NCI-H1930 (cell line): ENCODE results near the gene DNAJC18.

Experiments used
- DNase-seq, 2 experiments: peaks; one replicate each; lab custom pipeline; 2025; lab: John Stamatoyannopoulos, UW

The DNAJC18 gene

DNA sequence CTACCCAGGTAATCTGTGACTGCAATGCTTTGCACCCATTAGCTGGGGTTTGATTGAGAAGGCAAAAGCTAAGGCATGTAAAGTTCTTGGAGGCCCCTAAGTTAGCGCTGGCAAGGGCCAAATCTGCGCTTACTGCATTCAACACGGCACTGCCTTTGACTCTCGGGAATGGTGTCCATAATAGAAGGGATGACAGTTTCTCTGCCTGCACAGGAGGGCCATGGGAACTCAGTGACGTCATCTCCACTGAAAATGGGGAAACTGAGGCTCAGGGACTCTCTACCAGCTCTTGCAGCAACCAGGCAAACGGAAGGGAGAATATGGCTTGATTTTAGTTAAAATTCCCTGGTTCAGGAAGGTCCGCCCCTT is 35.9 kb downstream of the DNAJC18 start:
- DNase-seq, result no peak

DNA sequence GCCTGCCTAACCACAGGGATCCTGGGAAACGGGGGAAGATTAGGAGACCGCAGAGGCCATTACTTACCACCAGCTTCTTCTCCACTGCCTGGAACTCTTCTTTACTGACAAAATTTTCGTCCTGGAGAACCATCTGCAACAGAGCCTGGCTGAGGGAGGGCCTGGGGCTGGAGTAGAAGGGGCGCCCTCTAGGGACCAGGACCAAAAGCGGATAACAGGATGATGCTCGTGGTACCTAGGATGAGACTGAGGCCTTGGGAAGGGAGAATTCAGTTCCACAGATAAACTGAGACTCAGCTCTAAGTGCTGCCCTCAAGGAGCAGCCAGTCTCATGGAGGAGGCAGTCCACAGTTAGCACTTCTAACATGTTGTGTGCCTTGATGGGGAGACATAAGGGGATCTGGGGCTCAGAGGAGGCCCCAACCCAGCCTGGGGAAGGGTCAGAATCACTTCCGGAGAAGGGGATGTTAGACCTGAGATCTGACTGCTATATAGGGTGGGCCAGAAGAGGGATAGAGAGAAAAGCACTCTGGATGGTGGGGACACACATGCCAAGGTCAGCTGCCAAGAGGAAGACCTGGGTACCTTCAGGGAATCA is 36.7 kb downstream of the DNAJC18 start:
- no peak for DNase-seq

DNA sequence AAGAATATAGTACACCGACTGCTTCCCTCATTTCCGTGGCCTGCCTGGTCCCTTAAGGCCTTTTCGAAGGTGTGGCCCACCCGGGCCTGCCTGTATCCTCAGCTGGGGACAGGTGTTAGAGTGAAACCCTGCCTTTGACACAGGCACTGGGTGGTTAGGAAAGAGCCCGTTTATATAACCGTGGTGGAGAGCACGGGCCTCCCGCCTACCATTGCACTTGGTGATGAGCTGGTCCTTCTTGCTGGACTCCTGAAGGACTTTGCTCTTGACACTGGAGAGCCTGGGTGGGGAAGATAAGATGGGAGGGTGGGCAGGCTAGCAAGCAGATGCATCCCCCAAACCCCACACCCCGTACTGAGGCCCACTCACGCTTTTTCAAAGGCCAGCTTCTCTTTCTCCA is 37.8 kb downstream of the DNAJC18 start:
- DNase-seq, result no peak

DNA sequence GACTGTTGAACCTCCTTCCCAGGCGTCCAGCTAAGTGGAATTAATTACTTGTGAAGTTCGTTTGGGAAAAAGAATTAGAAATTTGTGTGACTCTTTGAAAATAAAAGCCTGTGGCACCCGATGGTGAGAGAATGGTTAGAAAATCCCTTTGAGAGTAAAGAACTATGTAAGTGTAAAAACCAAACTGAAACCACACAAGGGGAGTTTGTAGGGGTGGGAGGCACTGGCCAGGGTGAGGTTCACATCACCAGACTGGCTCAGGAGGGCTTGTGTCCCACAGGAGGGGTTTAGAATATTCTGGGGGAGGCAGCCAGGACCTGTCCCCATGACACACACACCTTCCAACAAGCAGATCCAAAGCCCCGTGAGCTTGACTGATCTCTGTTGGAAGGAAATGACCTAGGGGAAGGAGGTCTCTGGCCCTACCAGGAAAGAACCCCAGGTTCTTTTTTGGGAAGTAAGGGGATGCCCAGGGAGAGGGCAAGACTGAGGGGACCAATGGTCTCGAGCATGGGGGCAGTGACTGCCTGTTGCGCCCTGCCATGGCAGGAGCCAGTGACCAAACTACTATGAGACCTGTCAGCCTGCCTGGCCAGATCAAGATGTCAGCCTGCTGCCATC is 39.7 kb downstream of the DNAJC18 start:
- DNase-seq, result no peak

DNA sequence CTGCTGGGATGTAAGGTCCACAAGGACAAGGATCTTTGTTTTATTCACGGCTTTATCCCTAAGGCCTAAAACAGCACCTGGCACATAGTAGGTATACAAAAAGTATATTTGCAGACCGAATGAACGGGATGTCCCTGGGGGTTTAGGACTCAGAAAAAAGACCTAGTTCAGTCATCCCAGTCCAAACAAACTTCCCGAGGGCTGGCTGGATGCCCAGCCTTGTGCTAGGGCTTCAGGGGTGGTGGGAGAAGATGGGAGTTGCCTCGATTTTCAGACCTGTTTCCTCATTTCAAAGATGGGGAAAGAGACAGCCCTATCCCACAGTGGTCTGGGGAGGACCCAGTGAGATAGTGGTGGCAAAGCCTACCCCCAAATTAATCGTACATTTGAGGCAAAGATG is 41.4 kb downstream of the DNAJC18 start:
- DNase-seq, result no peak

DNA sequence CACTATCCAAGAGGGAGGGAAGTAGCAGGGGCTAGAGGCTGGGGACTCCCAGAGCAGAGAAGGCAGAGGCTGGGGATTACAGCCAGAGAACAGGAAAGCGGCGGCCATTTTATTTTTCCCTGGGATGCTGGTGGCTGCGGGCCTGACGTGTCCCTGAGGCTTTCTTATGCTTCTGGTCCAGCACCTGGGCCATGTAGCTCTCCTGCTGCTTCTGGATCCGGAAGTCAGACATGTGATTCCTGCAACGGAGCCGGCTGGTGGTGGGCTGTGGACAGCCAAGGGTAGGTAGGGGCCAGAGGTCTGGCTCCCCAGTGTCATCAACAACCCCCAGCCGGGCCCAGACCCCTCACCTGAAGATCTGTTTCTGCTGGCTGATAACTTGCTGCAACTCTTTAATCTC is 42.6 kb downstream of the DNAJC18 start:
- DNase-seq, result no peak

DNA sequence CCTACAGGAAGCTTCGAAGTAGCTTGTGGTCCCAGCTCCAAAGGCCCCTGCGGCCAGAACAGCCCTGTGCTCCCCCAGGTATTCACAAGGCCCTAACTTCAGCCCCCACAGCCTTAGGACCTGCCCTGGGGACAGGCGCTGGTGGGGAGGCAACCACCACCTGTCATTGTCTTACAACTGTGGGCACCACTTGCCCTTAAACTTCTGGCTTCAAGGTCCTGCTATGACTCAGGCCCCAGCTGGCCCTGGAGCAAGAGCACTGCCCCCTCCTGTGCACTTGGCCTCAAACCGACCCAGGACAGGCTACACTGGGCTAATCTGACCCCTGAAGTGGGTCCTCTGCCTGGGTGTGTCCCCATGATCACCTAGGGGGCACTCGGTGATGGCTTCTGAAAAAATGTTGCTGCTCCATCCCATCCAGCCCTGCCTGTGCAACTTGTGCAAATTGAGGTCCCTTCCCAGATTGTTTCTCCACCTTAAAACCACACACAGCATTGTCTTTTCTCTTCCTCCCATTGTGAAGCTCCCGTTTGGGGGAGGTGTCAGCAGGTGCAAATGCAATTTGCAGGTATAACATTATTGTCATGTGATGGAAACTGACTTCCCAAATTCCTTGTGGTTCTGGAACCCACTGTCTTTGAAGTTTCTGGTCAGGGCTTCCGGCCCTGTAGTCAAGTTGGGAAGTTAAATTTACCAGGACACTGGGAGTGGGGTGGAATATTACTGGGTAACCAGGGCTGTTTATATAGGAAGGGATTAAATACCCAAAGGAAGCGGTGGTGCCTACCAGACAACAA is 43.3 kb downstream of the DNAJC18 start:
- DNase-seq, result no peak

DNA sequence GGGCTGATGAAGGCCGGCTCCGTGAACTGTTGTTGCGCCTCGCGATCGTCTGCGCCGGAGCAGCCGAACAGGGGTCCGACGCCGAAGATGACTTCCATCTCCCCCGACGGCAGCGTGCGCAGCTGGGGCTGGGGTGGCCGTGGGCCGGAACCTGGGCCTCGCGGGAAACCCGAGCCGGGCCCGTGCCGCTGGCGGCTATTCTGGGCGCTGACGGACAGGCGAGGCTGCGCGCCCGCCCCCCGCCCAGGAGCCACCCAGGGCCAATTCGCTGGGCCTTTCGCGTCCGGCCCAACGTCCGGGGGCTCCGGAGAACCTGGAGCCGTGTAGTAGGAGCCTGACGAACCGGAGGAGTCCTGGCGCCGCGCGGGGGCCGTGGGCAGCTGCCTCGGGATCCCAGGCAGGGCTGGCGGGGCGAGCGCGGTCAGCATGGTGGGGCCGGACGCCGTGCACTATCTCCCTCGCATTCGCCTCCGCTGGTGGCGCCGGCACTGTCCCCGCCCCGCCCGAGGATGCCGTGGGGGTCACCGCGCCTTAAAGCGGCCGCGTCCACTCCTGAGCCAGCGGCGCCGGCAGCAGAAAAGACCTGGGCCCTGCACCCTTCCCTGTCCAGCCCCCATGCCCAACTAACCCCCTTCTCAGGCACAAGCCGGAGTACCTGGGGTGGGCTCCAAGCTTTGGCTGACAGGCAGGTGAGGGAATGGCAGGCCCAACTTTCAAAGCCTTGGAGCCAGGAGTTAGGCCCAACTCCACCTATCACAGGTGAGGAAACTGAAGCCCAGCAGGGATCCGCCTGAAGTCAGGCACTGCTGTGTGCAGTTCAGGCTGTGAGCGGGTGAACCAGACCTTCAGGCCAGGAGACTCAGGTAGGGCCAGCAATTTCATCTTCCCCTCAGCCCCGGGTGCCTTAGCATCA is 44.4 kb downstream of the DNAJC18 start, which contains the start of gene PROB1:
PROB1 (minus strand) TSS at position 451 of the 913 bp plus-strand sequence; CDS start at position 428, 23 bp downstream.
- DNase-seq, result no peak

DNA sequence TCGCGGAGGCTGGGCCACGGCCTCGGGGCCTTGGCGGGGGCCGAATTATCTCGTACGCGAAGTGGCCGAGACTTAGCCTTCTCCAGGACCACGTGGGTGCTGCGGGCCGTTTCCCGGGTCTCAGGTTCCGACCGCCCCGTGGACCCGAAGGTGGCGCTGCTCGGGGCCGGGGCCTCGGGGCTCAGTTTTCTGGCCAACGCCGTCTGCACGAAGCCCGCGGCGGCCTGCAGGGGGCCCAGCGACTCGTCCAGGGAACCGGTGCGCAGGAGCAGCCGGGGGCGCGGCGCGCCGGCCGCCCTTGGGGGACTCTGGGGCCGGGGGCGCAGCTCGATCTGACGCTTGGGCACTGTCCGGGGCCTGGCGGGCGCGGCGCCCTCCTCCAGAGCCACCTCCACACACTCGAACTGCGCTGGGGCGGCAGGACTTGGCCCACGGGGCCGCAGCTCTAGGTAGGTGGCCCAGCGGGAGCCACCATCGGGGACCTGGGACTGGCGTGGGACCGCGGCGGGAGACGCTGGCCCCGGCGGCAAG is 45.1 kb downstream of the DNAJC18 start:
- peak in 1 of 2 experiments; percentile 19 for DNase-seq

DNA sequence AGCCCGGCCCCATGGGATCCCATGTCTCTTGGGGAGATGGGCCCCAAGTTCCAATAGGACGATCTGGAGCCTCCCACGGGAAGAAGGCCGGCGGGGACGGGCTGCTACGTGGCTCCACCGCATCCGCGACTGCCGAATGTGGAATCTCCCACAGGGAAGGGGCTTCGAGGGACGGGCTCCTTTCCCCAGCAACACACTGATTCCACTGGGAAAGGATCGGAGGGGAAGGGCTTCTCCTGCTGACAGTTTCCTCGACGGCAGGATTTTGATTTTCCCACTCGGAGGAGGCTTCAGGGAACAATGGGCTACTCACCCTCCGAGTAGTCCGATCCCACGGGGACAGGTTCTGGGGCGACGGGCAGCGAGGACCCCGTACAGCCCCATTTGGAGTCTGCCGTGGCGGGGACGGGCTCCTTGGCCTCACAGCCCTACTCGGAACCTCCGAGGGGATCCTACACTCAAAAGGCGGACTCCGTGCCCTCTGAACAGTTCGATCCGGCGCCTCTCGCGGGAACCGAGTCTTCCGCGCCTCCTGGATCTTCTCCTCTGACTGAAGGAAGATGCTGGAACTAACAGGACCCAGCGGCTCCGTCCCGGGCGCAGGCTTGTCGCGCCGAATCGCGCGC is 45.7 kb downstream of the DNAJC18 start:
- no peak for DNase-seq

DNA sequence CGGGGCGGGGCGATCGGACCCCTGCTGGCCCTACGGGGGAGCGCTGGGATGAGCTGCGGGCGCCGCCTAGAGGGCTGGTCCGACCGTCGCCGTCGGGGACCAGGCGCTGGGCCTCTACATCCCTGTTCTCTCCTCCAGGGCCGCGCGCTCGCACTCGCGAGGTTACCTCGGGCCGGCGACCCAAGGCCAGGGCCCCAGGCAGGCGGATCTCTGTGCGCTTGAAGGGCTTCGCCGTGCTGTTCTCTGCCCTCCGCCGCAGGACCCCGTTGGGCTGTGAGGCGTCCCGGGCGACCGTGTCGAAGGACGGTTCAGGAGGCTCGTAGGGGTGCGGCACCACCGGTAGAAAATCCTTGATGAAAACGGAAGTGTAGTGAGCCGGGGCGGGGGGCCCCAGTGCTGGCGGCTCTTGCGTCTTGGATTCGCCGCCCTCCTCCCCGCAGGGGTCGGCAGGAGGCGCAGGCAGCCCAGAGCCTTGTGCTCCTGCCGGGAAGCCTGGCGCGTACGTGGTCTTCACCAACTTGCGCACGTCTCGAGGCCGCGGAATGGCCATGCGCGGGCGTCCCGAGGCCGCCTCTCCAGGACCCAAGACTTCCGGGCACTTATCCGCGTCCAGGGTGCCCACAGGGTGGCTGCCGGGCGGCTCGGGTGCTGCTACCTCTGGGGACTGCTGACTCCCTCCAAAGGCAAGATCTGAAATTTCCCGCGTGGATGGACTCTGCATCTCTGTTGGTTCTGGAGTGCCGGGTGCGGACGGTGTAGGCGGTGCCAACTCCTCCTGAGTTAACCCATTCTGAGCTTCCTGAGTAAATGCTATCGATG is 46.4 kb downstream of the DNAJC18 start:
- peak; percentile 30 to 42 for DNase-seq

DNA sequence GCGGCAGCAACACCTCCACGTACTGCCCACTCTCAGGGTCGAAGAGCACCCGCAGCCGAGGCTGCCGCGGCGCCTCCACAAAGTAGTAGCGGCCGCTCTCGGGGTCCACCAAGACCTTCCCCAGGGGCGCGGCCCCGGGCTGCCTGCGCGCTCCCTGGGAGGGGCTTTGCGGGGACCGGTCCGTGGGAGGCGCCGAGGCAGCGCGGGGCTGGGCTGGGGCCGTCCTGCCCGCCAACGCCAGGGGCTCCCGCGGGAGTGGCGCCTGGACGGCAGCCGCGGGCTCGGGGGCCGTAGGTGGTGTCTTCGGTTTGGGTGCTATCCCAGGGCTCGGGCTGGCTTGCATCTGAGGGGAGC is 47.0 kb downstream of the DNAJC18 start:
- no peak for DNase-seq

DNA sequence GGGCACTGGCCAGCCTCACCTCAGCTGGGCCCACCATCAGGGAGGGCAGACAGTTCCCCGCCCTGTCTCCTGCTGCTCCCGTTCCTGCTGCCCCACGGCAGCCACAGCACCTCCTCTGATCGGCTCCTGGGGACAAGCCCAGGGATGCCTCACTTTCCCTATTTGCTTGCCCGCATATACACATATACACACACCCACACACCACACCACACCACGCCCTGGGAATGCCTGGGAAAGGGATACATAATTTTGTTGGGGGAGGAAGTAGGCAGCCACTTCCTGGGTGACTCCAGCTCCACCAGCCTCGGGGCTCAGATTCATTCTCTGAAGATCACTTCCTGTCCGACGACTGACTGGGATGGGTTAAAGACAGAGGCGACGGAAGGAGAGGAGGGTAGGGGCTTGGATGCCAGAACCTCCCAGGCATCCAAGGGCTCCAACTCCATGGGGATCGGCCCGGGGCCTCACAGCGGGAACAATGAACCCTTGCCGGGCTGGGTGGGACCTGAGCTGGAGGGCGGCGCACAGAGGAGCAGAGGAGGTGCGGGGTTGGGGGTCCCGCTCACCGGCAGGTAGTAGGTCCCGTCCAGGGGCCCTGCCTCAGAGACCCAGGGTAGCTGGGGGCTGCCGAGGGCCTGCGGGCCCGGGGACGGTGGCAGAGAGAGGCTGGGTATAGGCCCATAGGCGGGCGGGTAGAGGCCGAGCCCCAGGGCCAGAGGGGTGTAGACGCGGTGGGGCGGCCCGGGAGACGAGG is 47.6 kb downstream of the DNAJC18 start:
- no peak for DNase-seq

DNA sequence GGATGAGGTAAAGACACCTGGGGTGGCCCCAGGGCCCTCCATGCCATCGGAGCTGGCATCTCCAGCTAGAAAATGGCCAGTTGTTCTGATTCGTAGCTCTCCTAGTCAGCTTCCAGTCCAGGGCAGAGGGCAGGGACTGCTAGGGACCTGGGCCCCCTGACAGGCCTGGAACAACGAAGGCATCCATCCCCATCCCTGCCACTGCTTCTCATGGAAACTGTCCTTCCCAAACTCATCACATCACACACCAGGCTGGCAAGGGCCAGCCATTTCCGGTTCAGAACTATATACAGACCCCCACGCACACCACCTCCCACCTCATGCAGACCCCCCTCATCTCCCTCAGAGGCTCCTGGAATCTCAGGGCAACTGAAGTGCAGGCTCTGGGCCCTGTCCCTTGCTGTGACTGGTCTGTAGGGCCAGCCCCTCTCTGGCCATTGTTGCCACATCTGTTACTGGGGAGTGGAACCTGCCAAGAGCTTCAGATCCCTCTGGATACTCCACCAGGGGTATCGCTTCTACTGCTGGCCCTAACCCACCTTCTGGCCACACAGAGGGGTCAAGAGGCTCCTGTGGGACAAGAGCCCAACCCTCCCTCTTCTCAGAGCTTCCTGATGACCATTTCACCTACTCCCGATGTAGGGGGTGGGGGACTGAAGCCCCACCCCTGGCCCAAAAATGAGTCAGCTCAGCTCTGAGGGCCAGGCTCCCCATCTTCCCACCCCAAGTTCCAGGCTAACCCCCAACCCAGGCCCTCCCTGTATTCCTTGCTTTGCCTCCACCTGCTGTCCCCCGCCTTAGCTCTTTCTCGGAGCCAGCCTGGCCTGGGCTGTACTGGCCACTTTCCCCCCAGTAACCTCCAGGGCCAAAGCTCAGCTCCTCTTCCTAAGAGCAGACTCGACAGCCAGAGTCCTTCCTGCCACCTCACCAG is 48.4 kb downstream of the DNAJC18 start:
- DNase-seq, result no peak

DNA sequence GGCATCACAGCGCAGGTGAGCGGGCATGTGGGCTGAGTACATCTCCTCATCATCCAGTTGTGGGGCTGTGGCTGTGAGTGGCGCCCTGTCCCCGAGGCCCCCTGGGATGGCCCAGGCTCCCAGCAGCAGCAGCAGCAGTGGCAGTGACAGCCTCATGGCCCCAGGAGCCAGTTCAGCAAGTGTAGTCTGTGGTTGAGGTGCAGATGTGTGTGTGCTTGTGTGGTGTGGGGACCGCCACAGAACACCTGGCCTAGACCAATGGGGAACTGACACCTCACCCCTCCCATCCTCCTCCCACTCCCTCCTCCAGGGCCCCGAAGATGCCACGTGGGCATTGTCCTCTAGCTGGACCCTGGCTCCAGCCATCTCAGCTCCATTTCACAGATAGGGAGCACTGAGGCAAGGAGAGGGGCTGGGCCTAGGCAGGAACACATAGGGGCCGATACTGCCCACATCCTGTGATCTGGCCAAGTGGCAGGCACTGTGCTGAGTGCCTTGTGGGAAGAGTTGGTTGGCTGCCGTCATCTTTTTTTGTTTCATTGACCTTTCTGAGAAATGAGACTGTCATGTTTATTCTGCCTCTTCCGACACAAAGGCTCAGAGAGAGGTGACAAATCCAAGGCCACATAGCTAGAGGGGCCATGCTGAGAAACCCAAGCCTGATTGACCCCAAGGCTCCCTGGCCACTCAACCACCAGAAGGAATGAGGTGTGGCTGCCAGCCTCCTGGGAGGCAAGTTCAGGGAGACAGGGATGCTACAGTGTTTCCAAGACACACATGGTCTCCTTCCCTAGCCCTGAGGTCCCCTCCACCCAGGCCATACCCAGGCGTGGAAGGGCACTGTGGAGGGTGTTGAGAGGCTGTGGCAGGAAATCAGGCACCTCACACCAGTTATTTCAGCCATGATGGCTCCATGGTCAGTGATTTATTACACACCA is 49.4 kb downstream of the DNAJC18 start, which contains the start of gene MZB1:
MZB1 (minus strand) TSS at position 213 of the 938 bp plus-strand sequence; CDS start at position 156, 57 bp downstream.
- no peak for DNase-seq

DNA sequence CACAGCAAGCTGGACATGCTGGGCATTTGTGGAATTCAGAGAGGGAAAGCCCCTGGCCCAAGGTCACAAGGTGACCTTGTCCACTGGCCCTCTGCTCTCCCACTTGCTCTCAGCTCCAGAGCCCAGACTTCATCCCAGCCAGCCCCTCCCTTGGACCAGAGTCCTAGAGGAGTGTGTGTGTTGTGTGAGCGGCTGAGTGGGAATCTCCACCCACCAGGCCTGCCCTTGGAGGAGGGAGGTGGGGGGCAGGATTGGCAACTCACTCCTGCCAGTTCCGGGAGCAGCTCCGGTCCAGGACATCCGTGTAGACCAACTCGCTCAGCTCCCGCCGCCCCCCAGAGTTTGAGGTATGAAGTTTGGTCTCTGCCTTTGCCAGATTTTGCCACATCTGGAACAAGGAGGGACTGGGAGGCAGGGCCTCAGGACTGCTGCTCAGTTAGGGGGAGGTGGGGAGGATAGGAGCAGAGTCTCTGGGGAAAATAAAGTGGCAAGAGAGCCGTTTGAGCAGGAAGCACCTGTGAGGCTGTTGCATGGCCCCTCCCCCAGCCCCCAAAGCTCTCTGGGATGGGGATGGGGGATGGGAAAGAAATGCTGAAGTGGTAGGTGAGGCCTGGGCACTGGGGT is 51.0 kb downstream of the DNAJC18 start:
- no peak for DNase-seq

DNA sequence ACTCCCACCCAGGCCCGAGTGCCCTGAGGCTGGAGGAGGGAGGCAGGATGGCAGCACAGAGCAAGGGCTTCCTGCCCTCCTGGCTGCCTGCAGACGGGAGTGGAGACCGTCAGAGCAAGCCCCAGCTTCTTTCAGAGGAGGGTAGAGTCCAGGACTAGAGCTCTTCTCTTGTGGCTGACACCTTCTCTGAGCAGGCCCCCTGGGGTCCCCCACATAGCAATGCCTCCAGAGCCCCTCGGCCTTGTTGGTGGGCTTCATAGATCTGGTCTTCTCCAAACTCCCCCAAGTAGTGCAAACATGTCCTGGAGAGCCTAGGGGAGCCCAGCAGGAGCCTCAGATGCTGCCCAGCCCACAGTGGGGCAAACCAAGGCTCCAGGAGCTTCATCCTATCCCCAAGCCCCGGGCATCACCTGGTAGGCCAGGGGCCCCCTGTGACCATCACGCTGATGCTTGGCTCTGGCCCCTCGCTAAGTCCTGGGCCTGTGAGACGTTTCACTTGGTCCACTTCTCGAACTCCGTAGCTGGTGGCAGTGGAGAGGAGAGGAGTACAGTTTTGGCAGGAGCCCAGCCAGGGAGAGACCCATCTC is 51.6 kb downstream of the DNAJC18 start:
- DNase-seq, result no peak
